Measurements from ENCODE around the gene RNF44.

The RNF44 gene

GRCh38 chr5:176534640-176535039 lies 2.6 kb downstream of the RNF44 start:
- FAIRE-seq, result no peak

GRCh38 chr5:176533894-176534611 lies 3.1 kb downstream of the RNF44 start:
- FAIRE-seq, result no peak

- FAIRE-seq, result no peak
Measured at GRCh38 chr5:176533390-176533789, 3.8 kb downstream of the RNF44 start.

GRCh38 chr5:176532795-176533194 lies 4.4 kb downstream of the RNF44 start:
- no peak for FAIRE-seq

GRCh38 chr5:176531902-176532493 lies 5.2 kb downstream of the RNF44 start:
- no peak for FAIRE-seq

- FAIRE-seq, result no peak
Measured at GRCh38 chr5:176530983-176531901, 6.0 kb downstream of the RNF44 start.

- no peak for FAIRE-seq
Measured at GRCh38 chr5:176530393-176530982, 6.7 kb downstream of the RNF44 start.

- FAIRE-seq, result no peak
Measured at GRCh38 chr5:176529741-176530141, 7.5 kb downstream of the RNF44 start.

- no peak for FAIRE-seq
Measured at GRCh38 chr5:176529116-176529740, 8.0 kb downstream of the RNF44 start.

GRCh38 chr5:176528761-176529115 lies 8.5 kb downstream of the RNF44 start:
- no peak for FAIRE-seq

- no peak for FAIRE-seq
Measured at GRCh38 chr5:176528301-176528700, 8.9 kb downstream of the RNF44 start.

GRCh38 chr5:176527246-176528222 lies 9.7 kb downstream of the RNF44 start:
- no peak for FAIRE-seq

GRCh38 chr5:176526462-176526861 lies 10.7 kb downstream of the RNF44 start:
- no peak for FAIRE-seq

- FAIRE-seq, result no peak
Measured at GRCh38 chr5:176525677-176526076, 11.5 kb downstream of the RNF44 start.

- FAIRE-seq, result no peak
Measured at GRCh38 chr5:176524987-176525386, 12.2 kb downstream of the RNF44 start.

GRCh38 chr5:176524138-176524537 lies 13.1 kb downstream of the RNF44 start:
- no peak for FAIRE-seq

- no peak for FAIRE-seq
Measured at GRCh38 chr5:176521699-176522263, 15.4 kb downstream of the RNF44 start.

- FAIRE-seq, result no peak
Measured at GRCh38 chr5:176521286-176521685, 15.9 kb downstream of the RNF44 start.

- no peak for FAIRE-seq
Measured at GRCh38 chr5:176519810-176520720, 17.1 kb downstream of the RNF44 start.

- no peak for FAIRE-seq
Measured at GRCh38 chr5:176517053-176517661, 20.0 kb downstream of the RNF44 start.

All from colon (tissue), 2 donors.